Tibial artery (tissue), 4 donors: Measurements from ENCODE around the gene TRAF2.

ENCODE experiments used
- DNase-seq, 2 donors: peaks; one replicate each; pipeline ENCODE4 v3.0.0-alpha.2; 2019
- H3K27ac ChIP-seq, 2 donors: fragments of 200-600 bp; sonication (generic) in 1 of 2; 1 replicate in 1 of 2; 2 replicates in 1 of 2; pipeline ENCODE4 v1.5.1; 2018 to 2019; ENCODE audit warnings: mild to moderate bottlenecking in 1 of 2
- H3K27me3 ChIP-seq, 2 donors: fragments of 200-600 bp; sonication (generic) in 1 of 2; one replicate each; pipeline versions ENCODE4 v1.5.1 to v1.6.0; 2016 to 2019
- H3K36me3 ChIP-seq, 3 donors: fragments of 200-600 bp; sonication (generic) in 2 of 3; one replicate each; pipeline ENCODE4 v1.5.1; 2016 to 2019; ENCODE audit warnings: mild to moderate bottlenecking in 2 of 3
- H3K4me1 ChIP-seq, 4 donors: fragments of 200-600 bp; sonication (generic) in 2 of 4; 1 replicate in 3 of 4; 2 replicates in 1 of 4; pipeline ENCODE4 v1.5.1; 2016 to 2019
- H3K4me3 ChIP-seq, 2 donors: fragments of 200-600 bp; sonication (generic) in 1 of 2; 1 replicate in 1 of 2; 2 replicates in 1 of 2; pipeline ENCODE4 v1.5.1; 2018 to 2019; ENCODE audit warnings: mild to moderate bottlenecking in 2 of 2
- H3K9me3 ChIP-seq, 3 donors: fragments of 200-600 bp; sonication (generic) in 1 of 3; one replicate each; pipeline ENCODE4 v1.5.1; 2016 to 2019
- intact Hi-C: fragments of 100-400 bp; cut with DNase I; formaldehyde crosslinking; loops from one replicate; pipeline ENCODE4 v1.15.0; 2023; ENCODE audit warnings: low total_unique reads
- TF ChIP-seq, protein P1 (sequence below), 2 experiments: fragments of 200-600 bp in 1 of 2; fragments of 450-650 bp in 1 of 2; IDR thresholded peaks; one replicate each; pipeline ENCODE4 v1.5.1; 2017 to 2019; ENCODE audit warnings: antibody characterized with exemption in 2 of 2, mild to moderate bottlenecking in 1 of 2, moderate library complexity in 1 of 2

The TRAF2 gene

GRCh38 chr9:136954270-136955083, 68.2 kb downstream of the TRAF2 start:
- intact Hi-C loops = loop anchor here (5.0 kb wide), 2 partner anchors 33 to 73 kb away; partner anchors contain the start of gene ABCA2
- H3K4me1 ChIP-seq = peaks cover 0 to 10% (median 9%) of the 10 kb centered on the region in 4 donors

DNA sequence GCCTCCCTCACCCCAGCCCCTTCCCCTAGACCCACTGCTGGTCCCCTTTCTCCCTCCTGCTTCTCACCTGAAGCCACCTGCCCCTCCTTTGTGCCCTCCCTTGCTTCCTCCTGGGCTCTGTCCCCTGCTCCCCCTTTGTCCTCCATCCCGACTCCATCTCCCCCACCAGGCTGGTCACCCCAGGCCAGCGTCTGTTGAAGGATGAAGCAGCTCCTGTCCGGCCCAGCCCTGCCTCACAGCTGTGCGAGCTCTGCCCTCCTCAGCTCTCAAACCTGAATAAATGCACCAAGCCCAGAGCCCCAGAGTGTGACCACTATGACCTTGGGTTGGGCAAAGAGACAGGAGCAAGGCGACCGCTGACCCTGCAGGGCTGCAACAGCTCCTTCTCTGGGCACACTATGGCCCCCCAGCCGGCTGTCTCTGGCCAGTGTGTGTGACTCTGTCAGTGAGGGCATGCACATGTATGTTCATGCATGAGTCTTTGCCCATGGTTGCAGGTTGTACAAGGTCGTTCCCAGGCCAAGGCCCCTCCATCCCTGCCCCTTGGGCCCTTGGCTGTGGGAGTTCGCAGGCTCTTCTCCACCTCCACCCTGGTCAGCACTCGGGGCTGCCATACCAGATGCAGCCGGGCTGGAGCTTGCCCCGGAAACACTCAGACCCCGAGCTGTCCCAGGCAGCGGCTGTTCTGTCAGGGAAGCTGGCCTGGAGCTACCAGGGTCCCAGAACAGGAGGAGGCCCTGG, 69.1 kb downstream of the TRAF2 start:
- H3K4me3 ChIP-seq = no peak overlapping the region
- H3K27me3 ChIP-seq = no peaks in the 10 kb centered on the region
- no peak for DNase-seq
- H3K27ac ChIP-seq = no peak overlapping the region
- H3K4me1 ChIP-seq = peaks cover 0 to 7% (median 5%) of the 10 kb centered on the region in 4 donors
- no peaks in the 10 kb centered on the region for H3K9me3 ChIP-seq
- intact Hi-C loops = no loop called here
- H3K36me3 ChIP-seq = no peaks in the 10 kb centered on the region
- TF ChIP-seq, protein P1, sequence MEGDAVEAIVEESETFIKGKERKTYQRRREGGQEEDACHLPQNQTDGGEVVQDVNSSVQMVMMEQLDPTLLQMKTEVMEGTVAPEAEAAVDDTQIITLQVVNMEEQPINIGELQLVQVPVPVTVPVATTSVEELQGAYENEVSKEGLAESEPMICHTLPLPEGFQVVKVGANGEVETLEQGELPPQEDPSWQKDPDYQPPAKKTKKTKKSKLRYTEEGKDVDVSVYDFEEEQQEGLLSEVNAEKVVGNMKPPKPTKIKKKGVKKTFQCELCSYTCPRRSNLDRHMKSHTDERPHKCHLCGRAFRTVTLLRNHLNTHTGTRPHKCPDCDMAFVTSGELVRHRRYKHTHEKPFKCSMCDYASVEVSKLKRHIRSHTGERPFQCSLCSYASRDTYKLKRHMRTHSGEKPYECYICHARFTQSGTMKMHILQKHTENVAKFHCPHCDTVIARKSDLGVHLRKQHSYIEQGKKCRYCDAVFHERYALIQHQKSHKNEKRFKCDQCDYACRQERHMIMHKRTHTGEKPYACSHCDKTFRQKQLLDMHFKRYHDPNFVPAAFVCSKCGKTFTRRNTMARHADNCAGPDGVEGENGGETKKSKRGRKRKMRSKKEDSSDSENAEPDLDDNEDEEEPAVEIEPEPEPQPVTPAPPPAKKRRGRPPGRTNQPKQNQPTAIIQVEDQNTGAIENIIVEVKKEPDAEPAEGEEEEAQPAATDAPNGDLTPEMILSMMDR (IDR thresholded peaks at IDR 0.05) = no peak

More at GRCh38 chr9:136954270-136955083, 68.2 kb downstream of the TRAF2 start:
- H3K36me3 ChIP-seq = no peaks in the 10 kb centered on the region
- no peak for DNase-seq
- H3K9me3 ChIP-seq = no peaks in the 10 kb centered on the region
- no peaks in the 10 kb centered on the region for H3K27me3 ChIP-seq
- H3K4me3 ChIP-seq = no peak overlapping the region
- TF ChIP-seq, protein P1 (IDR thresholded peaks at IDR 0.05) = no peak
- no peak overlapping the region for H3K27ac ChIP-seq

GRCh38 chr9:136955943-136956335, 69.6 kb downstream of the TRAF2 start:
- no peaks in the 10 kb centered on the region for H3K9me3 ChIP-seq
- intact Hi-C loops = no loop called here
- H3K4me1 ChIP-seq = peaks cover 0 to 5% (median 2%) of the 10 kb centered on the region in 4 donors
- TF ChIP-seq, protein P1 (IDR thresholded peaks at IDR 0.05) = no peak
- no peaks in the 10 kb centered on the region for H3K36me3 ChIP-seq
- no peak for DNase-seq
- H3K4me3 ChIP-seq = no peak overlapping the region
- no peak overlapping the region for H3K27ac ChIP-seq
- no peaks in the 10 kb centered on the region for H3K27me3 ChIP-seq

DNA sequence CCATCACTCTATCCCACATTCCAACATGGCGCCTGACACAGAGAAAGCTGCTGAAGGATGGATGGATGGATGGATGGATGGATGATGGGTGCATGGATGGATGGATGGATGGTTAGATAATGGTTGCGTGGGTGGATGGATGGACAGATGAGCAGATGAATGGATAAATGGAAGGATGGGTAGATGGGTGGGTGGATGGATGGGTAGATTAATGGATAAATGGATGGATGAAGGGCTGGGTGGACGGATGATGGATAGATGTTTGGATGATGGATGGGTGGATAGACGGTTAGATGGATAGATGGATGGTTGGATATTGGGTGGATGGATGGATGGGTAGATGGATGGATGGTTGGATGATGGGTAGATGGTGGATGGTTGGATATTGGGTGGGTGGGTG, 70.3 kb downstream of the TRAF2 start:
- no peaks in the 10 kb centered on the region for H3K9me3 ChIP-seq
- peaks cover 0 to 10% (median 8%) of the 10 kb centered on the region in 4 donors for H3K4me1 ChIP-seq
- no peak overlapping the region for H3K27ac ChIP-seq
- intact Hi-C loops = no loop called here
- TF ChIP-seq, protein P1 (IDR thresholded peaks at IDR 0.05) = no peak
- no peak overlapping the region for H3K4me3 ChIP-seq
- no peaks in the 10 kb centered on the region for H3K36me3 ChIP-seq
- no peak for DNase-seq
- no peaks in the 10 kb centered on the region for H3K27me3 ChIP-seq

DNA sequence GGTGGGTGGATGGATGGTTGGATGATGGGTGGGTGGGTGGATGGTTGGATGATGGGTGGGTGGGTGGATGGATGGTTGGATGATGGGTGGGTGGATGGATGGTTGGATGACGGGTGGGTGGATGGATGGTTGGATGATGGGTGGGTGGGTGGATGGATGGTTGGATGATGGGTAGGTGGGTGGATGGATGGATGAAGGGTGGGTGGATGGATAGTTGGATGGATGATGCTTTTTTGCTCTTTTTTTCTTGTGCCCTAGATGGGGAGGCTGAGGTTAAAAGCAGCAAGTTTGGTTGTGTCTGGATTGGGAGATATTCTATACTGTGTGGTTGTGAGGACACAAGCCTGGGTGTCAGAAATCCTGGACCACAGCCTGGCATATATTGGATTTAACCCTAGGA, 71.1 kb downstream of the TRAF2 start:
- Histone ChIP-seq H3K4me3 (no peak overlapping the region), H3K27me3 (no peaks in the 10 kb centered on the region), H3K27ac (no peak overlapping the region), H3K9me3 (no peaks in the 10 kb centered on the region), H3K36me3 (no peaks in the 10 kb centered on the region), H3K4me1 (peaks cover 0 to 13% (median 10%) of the 10 kb centered on the region in 4 donors)
- TF ChIP-seq, protein P1 (IDR thresholded peaks at IDR 0.05) = no peak
- no peak for DNase-seq
- intact Hi-C loops = no loop called here
